NCI-H1417 (cell line): ENCODE measurements around the gene TCF21.

Experiments
- DNase-seq, 3 experiments: peaks; one replicate each; lab custom pipeline; 2025; lab: John Stamatoyannopoulos, UW

TCF21 gene

DNA sequence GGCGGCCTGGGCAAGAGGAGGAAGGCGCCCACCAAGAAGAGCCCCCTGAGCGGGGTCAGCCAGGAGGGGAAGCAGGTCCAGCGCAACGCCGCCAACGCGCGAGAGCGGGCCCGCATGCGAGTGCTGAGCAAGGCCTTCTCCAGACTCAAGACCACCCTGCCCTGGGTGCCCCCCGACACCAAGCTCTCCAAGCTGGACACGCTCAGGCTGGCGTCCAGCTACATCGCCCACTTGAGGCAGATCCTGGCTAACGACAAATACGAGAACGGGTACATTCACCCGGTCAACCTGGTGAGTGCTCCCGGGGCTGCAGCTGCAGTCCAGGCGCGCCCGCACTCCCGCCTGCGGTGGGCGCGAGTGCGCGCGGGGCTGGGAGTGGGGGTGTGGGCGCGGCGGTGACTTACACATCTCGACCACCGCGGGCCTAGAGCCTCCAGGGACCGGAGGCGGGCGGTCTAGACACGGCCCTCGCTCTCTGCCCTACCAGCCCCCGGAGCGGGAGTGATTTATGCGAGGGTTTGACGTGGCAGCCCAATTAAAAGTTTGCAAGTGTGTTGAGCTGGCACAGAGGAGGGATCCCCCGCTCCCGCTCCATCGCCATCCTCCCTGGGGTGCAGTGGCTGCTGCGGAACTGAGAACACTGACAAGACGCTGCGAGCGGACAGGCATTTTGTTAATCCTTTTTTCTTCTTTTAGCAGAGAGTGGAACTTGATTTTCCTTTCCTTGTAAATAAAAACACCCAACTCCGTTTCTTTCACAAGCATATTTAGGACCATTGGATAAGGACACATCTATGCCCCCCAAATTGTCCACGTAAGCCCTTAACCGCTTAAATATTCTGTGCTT, 867 bp downstream of the TCF21 start:
- DNase-seq, result no peak

DNA sequence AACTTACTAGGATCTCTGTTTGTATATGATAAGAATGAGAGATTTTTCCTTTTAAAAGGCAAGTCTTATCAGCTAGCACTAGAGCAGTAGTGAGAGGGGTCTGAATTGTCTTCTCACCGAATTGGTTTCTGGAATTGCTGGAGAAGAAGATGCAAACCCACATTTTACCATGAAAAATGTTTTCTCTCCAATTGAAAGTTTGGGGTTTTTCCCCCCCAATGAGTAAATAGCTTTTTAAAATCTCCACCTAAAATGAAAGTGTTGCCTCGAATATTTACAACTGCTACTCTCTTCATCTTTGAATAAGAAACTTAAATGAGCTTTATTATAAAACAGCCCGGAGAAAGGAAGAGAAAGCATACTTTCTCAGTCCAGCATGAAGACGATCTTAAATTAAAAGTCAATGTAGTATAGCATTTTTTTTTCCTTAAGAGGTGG, 1.8 kb downstream of the TCF21 start:
- DNase-seq, result no peak

DNA sequence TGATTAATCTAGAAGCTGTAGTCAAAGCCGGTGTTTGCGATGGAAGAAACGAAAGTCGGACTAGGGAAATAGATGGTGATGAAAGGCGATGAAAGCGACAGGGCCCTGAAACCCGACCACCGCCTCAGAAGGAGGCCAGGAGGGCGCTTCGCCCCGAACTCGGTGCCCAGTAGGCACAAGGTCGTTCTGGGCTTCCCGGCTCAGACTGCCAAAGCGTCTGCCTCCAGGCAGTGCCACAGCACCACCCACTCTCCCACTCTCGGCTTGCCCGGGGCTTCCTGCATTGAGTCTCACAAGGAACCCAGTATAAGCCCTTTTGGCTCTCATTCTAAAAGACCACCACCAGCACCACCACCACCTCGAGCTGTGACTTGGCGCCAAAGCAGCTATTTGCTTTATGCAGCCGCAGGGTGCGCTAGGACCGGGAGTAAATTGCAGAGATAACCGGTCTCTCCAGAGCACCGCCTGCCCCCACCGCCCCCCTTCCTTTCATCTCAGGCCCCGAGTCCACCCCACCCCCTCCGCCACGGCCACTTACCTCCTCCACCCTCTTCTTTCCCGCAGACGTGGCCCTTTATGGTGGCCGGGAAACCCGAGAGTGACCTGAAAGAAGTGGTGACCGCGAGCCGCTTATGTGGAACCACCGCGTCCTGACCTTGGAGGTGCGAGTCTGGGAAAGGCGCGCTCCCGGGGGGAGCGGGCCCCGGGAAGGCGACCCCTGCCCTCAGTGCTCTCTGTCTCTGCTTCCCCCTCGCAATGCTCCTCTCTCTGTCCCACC, 2.4 kb downstream of the TCF21 start:
- peak; percentile 54 to 82 (median 75) for DNase-seq

DNA sequence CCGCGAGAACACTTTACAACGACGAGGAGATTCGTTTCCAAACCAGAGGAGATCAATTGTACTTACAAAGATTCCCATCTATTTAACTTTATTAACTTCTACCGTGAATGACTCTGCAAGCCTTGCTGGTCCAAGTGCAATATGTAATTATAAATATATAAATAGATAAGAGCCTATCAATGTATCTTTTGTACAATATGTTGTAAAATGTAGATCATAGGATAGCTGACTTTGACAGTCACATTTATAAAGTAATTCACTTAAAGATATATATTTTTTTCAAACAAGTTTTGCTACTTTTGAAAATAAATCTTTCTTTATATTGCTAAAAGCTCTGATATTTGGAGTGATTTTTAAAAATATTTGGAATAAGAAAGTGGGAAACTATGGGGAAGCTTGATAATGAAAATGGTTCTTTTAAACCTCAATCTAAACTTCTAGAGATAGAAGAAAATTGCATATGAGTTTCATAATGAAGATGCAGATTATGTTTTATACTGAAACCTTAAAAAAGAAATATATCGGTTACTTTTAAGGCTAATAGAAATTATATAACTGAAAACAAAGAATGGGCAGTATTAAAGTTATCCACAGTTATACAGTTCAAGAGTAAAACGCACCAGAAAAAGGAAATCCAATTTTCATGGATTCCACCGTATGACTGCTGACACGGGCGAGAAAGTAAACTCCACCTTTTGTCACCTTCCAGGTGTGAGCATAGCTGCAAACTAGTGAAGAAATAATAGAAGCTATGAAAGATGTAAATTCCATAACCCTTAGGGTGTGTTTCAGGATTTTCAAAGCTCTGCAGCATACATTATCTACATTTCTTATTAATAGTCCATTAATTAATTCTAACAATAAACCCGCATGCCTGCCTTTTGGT, 3.3 kb downstream of the TCF21 start:
- no peak for DNase-seq

DNA sequence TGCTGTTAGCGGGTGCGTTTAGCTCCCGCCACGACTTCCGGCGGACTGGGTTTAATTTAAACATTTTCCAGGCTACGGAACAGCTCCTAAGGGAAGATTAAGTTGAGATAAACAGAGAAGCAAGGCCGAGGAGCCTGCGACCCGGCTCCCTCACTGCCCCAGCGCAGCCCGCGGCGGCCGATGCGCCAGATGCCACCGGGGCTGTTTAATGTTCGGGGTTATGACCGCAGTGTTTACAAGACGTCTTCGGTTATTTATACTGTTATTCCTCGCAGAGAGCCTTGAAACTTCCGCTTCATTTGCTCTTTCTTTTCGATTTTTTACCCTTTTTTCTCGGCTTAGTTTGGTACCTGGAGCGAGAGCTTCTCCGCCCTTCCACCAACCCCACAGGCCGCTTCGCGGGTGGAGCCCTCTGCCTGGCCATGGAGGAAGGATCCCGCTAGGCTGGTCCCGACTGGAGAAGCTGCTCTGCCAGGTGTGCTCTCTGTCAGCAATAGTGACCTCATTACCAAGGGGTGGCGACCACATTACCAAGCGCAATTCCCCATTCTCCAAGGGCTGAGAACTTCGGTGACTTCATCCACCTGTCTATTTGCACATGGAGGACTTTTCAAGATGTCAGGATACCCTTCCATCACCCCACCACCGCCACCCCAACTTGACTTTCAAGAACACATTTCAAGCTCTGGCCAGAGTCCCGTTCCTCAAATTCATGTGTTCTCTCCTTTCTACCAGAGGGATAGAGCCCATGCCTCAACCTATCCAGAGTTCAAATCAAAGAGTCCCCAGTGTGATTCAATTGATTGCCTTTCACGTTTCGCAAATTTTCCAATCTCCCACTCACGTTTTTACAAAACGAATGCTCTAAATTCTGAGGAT, 4.1 kb downstream of the TCF21 start:
- no peak for DNase-seq

DNA sequence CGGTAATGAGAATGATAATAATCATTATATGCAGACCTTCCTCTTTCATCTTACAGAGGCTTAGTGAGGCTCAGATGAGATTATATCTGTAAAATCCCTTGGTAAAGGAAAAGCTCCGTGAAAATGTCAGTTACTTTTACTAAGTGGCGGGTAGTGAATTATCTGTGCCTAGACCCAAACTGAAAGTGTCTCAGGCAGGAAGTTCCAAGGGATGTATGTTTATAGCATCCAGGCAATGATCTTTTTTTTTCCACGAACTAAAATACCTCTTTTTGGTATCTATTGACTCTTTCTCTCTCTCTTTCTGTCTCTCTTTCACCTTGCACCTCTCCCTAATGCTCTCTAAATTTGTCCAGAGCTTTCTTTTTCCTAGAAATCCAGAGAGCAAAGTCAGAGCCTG, 5.0 kb downstream of the TCF21 start:
- no peak for DNase-seq

DNA sequence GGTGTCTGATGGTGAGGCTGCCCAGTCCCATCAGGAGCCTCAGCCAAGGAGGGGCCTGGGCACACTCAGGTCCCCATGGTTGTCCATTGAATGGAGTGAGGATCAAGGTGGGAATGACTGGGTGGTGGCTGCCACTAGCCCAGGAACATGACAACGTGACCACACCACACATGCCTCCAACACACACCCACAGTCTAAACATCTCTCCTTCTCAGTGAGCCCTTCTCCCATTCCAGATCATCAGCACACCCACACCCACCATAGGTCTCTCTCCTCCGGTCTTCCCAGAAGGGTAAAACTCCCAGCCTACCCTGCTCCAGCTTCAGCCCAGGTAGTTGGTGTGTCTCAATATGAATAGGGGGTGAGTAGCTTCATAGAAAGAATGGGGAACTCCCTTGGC, 5.5 kb downstream of the TCF21 start:
- DNase-seq, result no peak

DNA sequence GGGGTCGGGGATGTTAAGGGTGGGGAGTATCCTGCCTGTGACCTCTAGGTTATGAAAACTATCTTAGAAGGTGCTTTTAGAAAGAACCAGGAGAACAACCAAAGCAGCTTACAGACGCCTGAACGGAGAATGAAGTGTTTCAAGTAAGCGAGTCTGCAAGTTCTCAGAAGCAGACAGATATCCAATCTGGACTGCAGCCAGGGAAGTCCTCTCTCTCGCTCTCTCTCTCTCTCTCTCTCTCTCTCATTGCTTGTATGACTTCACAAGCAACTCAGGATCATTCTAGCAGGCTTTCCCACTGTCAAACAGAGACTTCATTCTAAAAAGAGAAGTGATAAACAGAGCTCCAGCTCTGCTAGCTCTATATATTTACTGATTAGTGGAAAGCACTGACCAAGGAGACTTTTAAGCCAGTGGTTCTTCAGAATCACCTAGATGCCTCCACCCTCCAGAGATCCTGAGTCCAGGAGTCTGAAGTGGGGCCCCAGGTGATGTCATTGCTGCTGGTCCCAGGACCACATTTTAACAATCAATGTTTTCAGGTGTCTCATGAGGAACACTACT, 6.0 kb downstream of the TCF21 start:
- no peak for DNase-seq

DNA sequence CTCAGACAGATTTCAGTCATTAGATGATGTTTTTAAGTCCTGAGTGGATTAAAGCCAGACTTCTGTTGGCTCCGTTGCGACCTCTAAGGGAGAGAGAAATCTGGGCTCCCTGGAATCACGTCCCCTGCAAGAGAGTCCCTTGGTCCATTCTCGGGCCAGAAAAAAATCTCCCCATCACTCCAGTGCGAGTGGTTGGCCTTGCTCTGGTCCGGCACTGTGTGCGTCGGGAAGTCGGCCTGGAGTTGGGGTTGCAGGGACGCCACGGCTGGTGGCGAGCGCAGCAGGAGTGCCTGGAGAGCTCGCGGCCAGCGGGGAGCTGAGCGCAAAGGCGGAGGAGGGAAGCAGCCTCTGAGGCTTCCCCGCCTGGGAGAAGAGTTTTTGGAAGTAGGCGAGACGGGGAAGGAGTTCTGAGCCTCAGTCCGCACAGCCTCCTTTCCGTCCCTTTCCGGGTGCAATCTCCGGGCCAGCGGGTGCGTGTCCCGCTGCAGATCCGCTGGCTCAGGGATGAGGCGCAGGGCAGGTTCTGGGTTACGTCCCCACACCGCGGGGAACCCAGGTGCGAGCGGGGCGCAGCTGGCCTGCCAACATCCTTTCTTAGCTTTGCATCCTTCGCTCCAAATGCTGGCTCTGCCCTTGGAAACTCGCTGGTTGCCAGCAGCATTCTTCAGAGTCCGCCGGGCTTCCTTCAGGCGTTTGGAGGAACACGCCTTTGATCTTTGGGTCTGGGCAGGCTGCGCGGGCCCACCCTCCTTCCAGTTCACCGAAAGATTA, 6.8 kb downstream of the TCF21 start:
- DNase-seq, result peak in 2 of 3 experiments; percentile 66

DNA sequence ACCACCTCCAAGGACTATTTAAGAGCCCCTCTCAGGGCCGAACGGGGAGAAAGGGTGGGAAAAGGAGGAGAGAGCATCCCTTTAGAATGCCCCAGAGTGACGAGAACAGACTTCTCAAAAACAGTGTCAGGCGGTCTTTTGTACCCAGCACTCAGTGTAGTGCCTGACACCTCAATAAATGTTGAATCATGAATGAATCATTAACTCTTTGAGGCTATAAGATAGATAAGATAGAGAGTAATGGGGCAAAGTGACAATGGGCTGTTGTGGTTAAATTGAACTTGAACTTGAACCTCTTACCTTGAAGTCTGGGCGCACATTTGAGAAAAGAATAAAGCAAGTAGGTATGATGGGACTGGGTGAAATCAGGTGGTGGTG, 7.4 kb downstream of the TCF21 start:
- DNase-seq, result no peak

DNA sequence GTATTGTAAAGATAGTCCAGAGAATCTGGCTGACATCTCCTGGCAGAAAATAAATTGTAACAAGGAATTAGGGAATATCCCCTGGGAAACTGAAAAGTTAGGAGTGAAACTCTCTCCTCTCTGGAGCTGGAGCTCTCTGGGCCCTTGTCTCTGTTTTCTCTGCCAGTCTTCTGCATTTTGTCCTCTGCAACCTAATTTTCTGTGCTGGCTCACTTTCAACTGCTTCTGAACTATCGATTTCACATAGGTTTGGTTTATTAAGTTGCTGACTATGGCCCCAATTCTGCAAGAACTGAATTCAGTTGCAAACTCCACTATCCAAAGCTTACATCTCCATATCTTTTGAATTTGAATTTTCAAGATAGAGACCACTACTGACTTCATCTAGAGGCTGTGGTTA, 9.3 kb downstream of the TCF21 start:
- DNase-seq, result no peak

DNA sequence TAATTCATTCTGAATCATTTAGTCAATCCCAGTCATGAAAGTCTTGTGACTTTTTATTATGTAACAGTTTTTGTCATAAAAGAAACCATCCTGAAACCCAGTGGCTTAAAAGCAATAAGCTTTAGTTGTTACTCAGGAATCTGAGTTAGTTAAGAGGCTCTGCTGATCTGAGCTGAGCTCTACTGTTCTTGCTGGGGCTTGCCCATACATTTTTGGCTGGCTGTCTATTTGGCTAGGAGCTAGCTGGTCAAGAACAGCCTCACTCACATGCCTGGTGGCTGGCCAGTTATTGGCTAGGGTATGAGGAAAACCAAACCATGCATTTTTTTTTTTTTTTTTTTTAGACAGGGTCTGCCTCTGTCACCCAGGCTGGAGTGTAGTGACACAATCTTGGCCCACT, 10.6 kb downstream of the TCF21 start:
- no peak for DNase-seq

DNA sequence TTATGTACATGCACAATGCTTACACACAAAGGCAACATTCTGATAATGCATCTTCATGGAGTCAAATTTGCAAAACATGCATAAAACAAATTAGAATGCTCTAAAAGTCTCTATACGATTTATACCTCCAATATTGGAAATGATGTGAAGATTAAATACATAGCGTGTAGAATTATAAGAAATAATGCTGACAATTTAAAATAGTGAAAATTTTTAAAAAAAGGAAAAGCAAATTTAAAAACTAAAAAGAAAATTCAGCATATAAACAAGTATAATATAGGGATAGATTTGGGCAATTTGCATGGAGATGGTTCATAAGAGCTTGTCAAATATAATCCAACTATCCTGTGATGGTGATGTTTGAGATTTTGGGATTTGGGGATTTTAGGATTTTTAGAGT, 14.9 kb downstream of the TCF21 start:
- no peak for DNase-seq

DNA sequence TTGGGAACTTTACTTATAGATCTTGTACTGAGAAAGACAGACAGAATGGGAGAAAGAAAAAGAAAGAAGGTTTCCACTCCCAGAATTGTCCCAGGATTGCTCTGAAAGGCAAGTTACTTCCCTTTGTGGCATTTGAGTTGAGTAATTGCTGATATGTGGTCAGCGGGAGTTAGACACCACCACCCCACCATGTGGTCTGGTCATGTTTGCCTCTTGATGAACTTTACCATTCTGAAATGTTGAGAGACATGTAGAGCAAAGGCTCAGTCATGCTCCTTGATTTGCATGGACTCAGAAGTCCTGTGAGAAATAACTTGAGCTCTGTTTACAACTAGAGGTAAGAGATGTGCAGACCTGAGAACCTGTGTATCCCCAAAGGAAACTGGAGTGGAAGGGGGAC, 17.1 kb downstream of the TCF21 start:
- DNase-seq, result no peak

DNA sequence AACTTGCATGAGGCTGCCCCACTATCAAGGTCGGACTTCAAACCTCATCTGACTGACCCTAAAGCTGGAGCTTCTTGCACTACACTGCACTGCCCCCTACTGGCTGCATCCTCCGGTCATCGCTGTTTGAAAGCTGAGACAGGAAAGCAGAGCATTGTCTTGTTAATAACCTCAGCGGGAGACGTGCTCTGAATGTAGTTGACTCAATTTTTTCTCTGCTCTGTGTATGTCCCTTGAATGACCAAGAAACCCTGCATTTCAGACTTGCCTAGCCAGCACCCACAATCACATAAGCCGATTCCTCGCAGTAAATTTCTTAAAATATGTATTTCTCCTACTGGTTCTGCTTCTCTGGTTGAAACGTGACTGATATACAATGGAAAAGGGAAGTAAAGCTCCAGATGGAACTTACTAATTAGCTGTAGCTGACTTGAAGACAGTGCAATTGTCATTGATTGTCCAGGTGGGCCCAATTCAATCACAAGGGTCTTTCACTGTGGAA, 27.8 kb downstream of the TCF21 start:
- DNase-seq, result peak; percentile 90 to 98 (median 91)

DNA sequence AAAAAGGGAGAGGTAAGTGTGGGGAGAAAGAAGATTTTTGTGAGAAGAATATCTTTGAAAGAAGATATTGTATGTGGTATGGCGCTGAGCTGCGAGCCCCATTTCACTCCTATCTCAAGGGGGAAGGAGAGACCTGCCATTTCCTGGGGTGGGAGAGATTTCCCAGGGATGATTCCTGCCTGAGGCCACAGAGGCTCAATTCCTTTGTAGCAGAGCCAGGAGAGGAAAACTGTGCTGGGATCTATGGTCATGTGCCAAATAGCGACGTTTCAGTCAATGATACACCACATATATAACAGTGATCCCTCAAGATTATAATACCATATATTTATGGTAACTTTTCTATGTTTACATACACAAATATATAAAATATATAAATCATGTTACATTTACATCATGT, 28.9 kb downstream of the TCF21 start:
- no peak for DNase-seq

DNA sequence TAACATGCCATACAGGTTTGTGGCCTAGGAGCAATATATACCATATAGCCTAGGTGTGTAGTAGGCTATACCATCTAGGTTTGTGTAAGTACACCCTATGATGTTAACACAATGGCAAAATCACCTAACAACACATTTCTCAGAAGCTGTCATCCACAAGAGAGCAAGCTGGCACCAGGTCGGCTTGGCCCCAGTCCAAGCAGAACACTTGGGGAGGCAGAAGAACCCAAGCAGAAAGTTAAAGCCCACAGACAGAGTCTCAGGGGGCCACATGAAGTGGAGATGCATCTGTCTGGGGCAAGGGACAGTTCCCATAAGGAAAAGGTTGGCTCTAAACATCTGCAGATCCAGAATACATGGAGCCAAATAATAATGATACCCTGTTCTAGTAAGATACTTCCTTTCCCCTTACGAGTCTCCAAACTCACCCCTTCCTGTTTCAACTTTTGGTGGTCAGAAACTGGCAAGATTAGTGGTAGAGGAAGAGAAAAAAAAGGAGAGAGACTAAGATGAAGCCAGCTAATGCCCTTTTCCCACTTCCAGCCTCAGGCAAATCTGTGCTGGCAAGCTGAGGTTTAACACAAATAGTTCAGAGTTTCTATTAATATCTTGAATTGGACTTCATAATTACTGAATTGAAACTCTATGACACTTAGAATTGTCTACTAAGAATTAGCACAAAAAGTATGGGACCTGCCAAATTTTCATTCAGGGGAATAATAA, 29.5 kb downstream of the TCF21 start:
- peak in 2 of 3 experiments; percentile 38 to 80 for DNase-seq

DNA sequence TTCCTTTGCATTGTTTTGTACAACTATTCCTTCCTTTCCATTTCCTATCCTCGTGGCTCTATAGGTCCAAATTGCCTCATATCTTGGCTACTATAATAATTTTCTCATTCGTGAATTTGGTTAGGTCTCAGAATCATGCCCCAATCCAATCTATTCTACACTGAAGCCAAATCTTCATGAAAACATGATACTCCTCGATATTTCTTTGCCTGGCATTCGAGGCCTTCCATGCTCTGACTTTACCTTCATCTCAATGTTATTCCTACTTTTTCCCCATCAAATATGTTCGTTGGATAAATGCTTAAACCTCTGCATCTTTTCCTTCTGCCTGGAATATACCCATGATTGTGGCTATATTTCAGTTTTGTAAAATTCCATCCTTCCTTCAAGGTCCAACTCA, 30.4 kb downstream of the TCF21 start:
- DNase-seq, result no peak

DNA sequence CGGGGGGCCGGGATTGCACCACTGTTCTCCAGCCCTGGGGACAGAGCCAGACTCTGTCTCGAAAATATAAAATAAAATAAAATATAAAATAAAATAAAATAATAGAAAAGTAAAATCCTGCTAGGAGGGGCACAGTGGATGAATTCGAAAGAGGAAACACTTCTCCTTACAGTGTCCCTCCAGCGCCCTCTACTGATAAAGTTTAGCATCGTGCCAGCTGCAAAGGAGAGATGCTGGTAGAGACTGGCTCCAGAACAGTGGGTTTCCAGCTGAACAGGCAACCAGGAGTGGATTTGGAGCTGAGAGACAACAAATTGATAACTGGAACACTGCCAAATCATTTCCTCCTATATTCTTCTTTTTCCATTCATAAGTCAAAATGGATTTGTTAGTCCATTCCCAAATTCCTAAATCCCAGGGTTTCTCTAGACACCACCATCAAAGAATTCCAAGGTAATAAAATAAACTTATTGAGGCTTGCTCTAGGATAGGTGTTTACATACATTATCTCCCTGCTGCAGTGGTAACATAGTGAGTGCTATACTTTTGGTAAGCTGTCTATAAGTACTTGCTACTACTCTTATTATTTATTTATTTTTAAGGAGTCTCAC, 32.4 kb downstream of the TCF21 start:
- peak; percentile 72 to 94 (median 89) for DNase-seq
